HCT116 (cell line): ENCODE results near the gene NELFB. TPM values are rescaled to one million over a fixed set of nuclear protein-coding genes. Genes with fewer than 3 reads are reported as not detected.

Source experiments
- ATAC-seq: fragments of 200-7000 bp; cut with Tn5 transposase; 2 replicates; pipeline ENCODE4 v1.9.1; 2020; ENCODE audit warnings: mild to moderate bottlenecking, moderate library complexity
- BruUV-seq: library from RNA; stranded (reverse); fragments of 400-500 nt; replicated peaks from 2 replicates; lab custom pipeline; 2021; lab: Mats Ljungman, UMichigan
- CTCF ChIA-PET: fragments of 300-600 bp; sonication (Branson Sonifier 250); formaldehyde crosslinking; loops from one replicate; lab custom pipeline; 2021; ENCODE audit warnings: antibody characterized with exemption; lab: Charles Lee
- POLR2A ChIA-PET: fragments of 300-600, 350-600 bp; sonication (Branson Sonifier 250); formaldehyde crosslinking; loops from one replicate; lab custom pipeline; 2021; ENCODE audit warnings: antibody characterized with exemption; lab: Charles Lee
- RAD21 ChIA-PET, 2 experiments: fragments of 300-600 bp; sonication (Branson Sonifier 250); formaldehyde crosslinking; loops; one replicate each; lab custom pipeline; 2023; ENCODE audit warnings: low total read pairs in 2 of 2; ENCODE audit not compliant: uncharacterized antibody in 2 of 2, unreplicated experiment in 2 of 2, low non-redundant PET in 1 of 2; lab: Charles Lee
- DNase-seq: peaks from one replicate; pipeline ENCODE4 v3.0.0-alpha.2; 2010; ENCODE audit warnings: low read depth, low spot score
- H2AFZ ChIP-seq: fragments of 200-600 bp; shearing (Covaris generic), sonication (generic); 2 replicates; pipeline ENCODE4 v1.6.1; 2017; ENCODE audit warnings: low read depth, mixed run types, mixed read lengths, antibody characterized with exemption, low read length; ENCODE audit not compliant: poor library complexity, severe bottlenecking
- H3K27ac ChIP-seq: 2 replicates; pipeline ENCODE4 v1.5.1; 2012; ENCODE audit warnings: low read depth, low read length
- H3K27me3 ChIP-seq: fragments of 200-600 bp; sonication (generic); 2 replicates; pipeline ENCODE4 v1.6.1; 2016; ENCODE audit warnings: mixed run types, low read length, mixed read lengths; ENCODE audit not compliant: insufficient read depth
- H3K36me3 ChIP-seq, 2 experiments: fragments of 200-500 bp in 1 of 2; fragments of 200-600 bp in 1 of 2; sonication (Bioruptor generic) in 1 of 2; sonication (generic) in 1 of 2; 2 replicates each; pipeline versions ENCODE4 v1.5.1 to v1.6.1; 2014 to 2016; ENCODE audit warnings: low read length in 2 of 2, inconsistent platforms in 1 of 2, mixed read lengths in 1 of 2, mixed run types in 1 of 2; ENCODE audit not compliant: insufficient read depth in 2 of 2, control insufficient read depth in 1 of 2
- H3K4me1 ChIP-seq, 2 experiments: fragments of 200-600 bp in 1 of 2; sonication (generic) in 1 of 2; 2 replicates each; pipeline versions ENCODE4 v1.5.1 to v1.6.1; 2012 to 2017; ENCODE audit warnings: low read length in 2 of 2, inconsistent platforms in 1 of 2, mild to moderate bottlenecking in 1 of 2, mixed read lengths in 1 of 2, mixed run types in 1 of 2, moderate library complexity in 1 of 2; ENCODE audit not compliant: insufficient read depth in 2 of 2, control insufficient read depth in 1 of 2
- H3K4me2 ChIP-seq: fragments of 200-600 bp; sonication (generic); 2 replicates; pipeline ENCODE4 v1.6.1; 2017; ENCODE audit warnings: mixed run types, low read length, mixed read lengths
- H3K4me3 ChIP-seq, 2 experiments: fragments of 200-600 bp in 1 of 2; sonication (generic) in 1 of 2; replicated peaks in 1 of 2; 2 replicates each; pipeline ENCODE4 v1.5.1; 2011 to 2016; ENCODE audit warnings: low read length in 2 of 2, control low read depth in 1 of 2, low read depth in 1 of 2, mild to moderate bottlenecking in 1 of 2, mixed read lengths in 1 of 2, mixed run types in 1 of 2
- H3K79me2 ChIP-seq: fragments of 200-600 bp; sonication (generic); 2 replicates; pipeline ENCODE4 v1.6.1; 2017; ENCODE audit warnings: mild to moderate bottlenecking, mixed run types, low read length, moderate library complexity, mixed read lengths; ENCODE audit not compliant: insufficient read depth
- H3K9ac ChIP-seq: fragments of 200-600 bp; sonication (generic); 2 replicates; pipeline ENCODE4 v1.6.1; 2016; ENCODE audit warnings: low read length, mixed read lengths
- H3K9me2 ChIP-seq: fragments of 200-600 bp; sonication (generic), shearing (Covaris generic); 2 replicates; pipeline ENCODE4 v1.6.1; 2017; ENCODE audit warnings: mixed run types, mild to moderate bottlenecking, moderate library complexity; ENCODE audit not compliant: insufficient read depth
- H3K9me3 ChIP-seq, 2 experiments: fragments of 200-500 bp in 1 of 2; fragments of 200-600 bp in 1 of 2; sonication (Bioruptor generic) in 1 of 2; sonication (generic) in 1 of 2; 2 replicates each; pipeline ENCODE4 v1.6.1; 2014 to 2017; ENCODE audit warnings: low read length in 2 of 2, mixed read lengths in 2 of 2, inconsistent platforms in 1 of 2, low read depth in 1 of 2, mild to moderate bottlenecking in 1 of 2, mixed run types in 1 of 2, moderate library complexity in 1 of 2; ENCODE audit not compliant: control insufficient read depth in 1 of 2, insufficient read depth in 1 of 2
- H4K20me1 ChIP-seq: fragments of 200-600 bp; sonication (generic), shearing (Covaris generic); 2 replicates; pipeline ENCODE4 v1.6.1; 2017; ENCODE audit warnings: mixed run types, mild to moderate bottlenecking, moderate library complexity; ENCODE audit not compliant: insufficient read depth
- CBX3 ChIP-seq: IDR thresholded peaks from 2 replicates; pipeline ENCODE4 v1.6.1; 2012; ENCODE audit warnings: low read depth
- EGR1 ChIP-seq: IDR thresholded peaks from 2 replicates; pipeline ENCODE4 v1.6.1; 2012; ENCODE audit warnings: low read depth
- EZH2 ChIP-seq: fragments of 200-600 bp; sonication (generic); IDR thresholded peaks from 2 replicates; pipeline ENCODE4 v1.6.1; 2017; ENCODE audit warnings: antibody characterized with exemption, mixed run types
- EZH2phosphoT487 ChIP-seq: fragments of 200-600 bp; IDR thresholded peaks from 2 replicates; pipeline ENCODE4 v1.6.1; 2018; ENCODE audit warnings: antibody characterized with exemption, borderline replicate concordance
- JUND ChIP-seq: IDR thresholded peaks from 2 replicates; pipeline ENCODE4 v1.6.1; 2012
- MAX ChIP-seq: IDR thresholded peaks from 2 replicates; pipeline ENCODE4 v1.6.1; 2012
- POLR2AphosphoS5 ChIP-seq: IDR thresholded peaks from 2 replicates; pipeline ENCODE4 v1.6.1; 2011; ENCODE audit warnings: mild to moderate bottlenecking, low read depth, low read length, moderate library complexity
- SIN3A ChIP-seq: IDR thresholded peaks from 2 replicates; pipeline ENCODE4 v1.6.1; 2012; ENCODE audit warnings: low read depth
- SRF ChIP-seq: IDR thresholded peaks from 2 replicates; pipeline ENCODE4 v1.6.1; 2012; ENCODE audit warnings: low read depth
- intact Hi-C: fragments of 100-400 bp; cut with micrococcal nuclease; formaldehyde crosslinking; loops from 2 replicates; pipeline ENCODE4 v1.10.0; 2022
- total RNA-seq: library from RNA; stranded (reverse); gene quantifications from one replicate; pipeline ENCODE4 v1.2.1, GENCODE V29; 2021; ENCODE audit not compliant: unreplicated experiment
- TF ChIP-seq, protein P1 (sequence below), 3 experiments: fragments of 200-600 bp in 1 of 3; sonication (generic) in 1 of 3; IDR thresholded peaks in 2 of 3; conservative IDR thresholded peaks in 1 of 3; 2 replicates each; pipeline ENCODE4 v1.5.1; 2012 to 2017; ENCODE audit warnings: low read depth in 2 of 3, low read length in 2 of 3, antibody characterized with exemption in 1 of 3, borderline replicate concordance in 1 of 3, control low read depth in 1 of 3, mild to moderate bottlenecking in 1 of 3, mixed read lengths in 1 of 3, mixed run types in 1 of 3, moderate library complexity in 1 of 3; ENCODE audit not compliant: insufficient read depth in 1 of 3

The NELFB gene
- total RNA-seq, 1 experiment from 2014 or later = 86.4 TPM

GRCh38 chr9:137214620-137215019, 40.5 kb upstream of the NELFB start:
- TF ChIP-seq EZH2 = no peak
- no peak for TF ChIP-seq CBX3
- TF ChIP-seq SRF = no peak
- no peak for TF ChIP-seq POLR2AphosphoS5
- no peak for TF ChIP-seq SIN3A
- TF ChIP-seq EZH2phosphoT487 = no peak
- TF ChIP-seq, protein P1, sequence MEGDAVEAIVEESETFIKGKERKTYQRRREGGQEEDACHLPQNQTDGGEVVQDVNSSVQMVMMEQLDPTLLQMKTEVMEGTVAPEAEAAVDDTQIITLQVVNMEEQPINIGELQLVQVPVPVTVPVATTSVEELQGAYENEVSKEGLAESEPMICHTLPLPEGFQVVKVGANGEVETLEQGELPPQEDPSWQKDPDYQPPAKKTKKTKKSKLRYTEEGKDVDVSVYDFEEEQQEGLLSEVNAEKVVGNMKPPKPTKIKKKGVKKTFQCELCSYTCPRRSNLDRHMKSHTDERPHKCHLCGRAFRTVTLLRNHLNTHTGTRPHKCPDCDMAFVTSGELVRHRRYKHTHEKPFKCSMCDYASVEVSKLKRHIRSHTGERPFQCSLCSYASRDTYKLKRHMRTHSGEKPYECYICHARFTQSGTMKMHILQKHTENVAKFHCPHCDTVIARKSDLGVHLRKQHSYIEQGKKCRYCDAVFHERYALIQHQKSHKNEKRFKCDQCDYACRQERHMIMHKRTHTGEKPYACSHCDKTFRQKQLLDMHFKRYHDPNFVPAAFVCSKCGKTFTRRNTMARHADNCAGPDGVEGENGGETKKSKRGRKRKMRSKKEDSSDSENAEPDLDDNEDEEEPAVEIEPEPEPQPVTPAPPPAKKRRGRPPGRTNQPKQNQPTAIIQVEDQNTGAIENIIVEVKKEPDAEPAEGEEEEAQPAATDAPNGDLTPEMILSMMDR (IDR thresholded peaks at IDR 0.05 in 2 of 3, conservative IDR thresholded peaks at IDR 0.05 in 1 of 3; ENCODE audit: borderline replicate concordance in 1 of 3, insufficient read depth in 1 of 3, low read depth in 2 of 3, low read length in 2 of 3) = no peak
- no peak for TF ChIP-seq EGR1
- TF ChIP-seq MAX = no peak
- no peak for TF ChIP-seq JUND
- ChIA-PET RAD21 (no interaction called here), CTCF (interaction anchor here (2.4 kb wide), 1 partner anchor 8 kb away, joined by 16 read pairs; the partner anchor contains the start of gene RNF208), POLR2A (interaction anchor here (1.5 kb wide), 1 partner anchor 9 kb away, joined by 4 read pairs; no protein-coding TSS in a partner anchor)
- H3K9ac ChIP-seq = no peak overlapping the region
- H3K4me1 ChIP-seq = peaks cover 28 to 44% of the 10 kb centered on the region in 2 experiments
- H4K20me1 ChIP-seq = no peaks in the 10 kb centered on the region
- intact Hi-C loops = no loop called here
- no peaks in the 10 kb centered on the region for H3K9me2 ChIP-seq
- DNase-seq (no peak), ATAC-seq (no peak)
- H3K9me3 ChIP-seq = no peaks in the 10 kb centered on the region
- H3K27ac ChIP-seq = peak overlapping the region; percentile 22; the same call in 1 of the 2 replicates
- no peak overlapping the region for H3K4me2 ChIP-seq
- H3K36me3 ChIP-seq = peaks cover 0 to 6% of the 10 kb centered on the region in 2 experiments; a peak in 1 of 4 replicates
- H2AFZ ChIP-seq = no peak overlapping the region
- no peaks in the 10 kb centered on the region for H3K79me2 ChIP-seq
- no TSS peak for BruUV-seq
- H3K4me3 ChIP-seq = no peak overlapping the region
- no peaks in the 10 kb centered on the region for H3K27me3 ChIP-seq
